IPS-18c (cell line): ENCODE measurements around the gene ETFRF1.

Source experiments
- H3K4me3 ChIP-seq: 2 replicates; pipeline ENCODE4 v1.7.0; 2013; ENCODE audit warnings: low read depth, mild to moderate bottlenecking, low read length, moderate library complexity; ENCODE audit not compliant: insufficient read depth
- H3K9me3 ChIP-seq: one replicate; pipeline ENCODE4 v1.6.1; 2013; ENCODE audit warnings: mild to moderate bottlenecking, low read length, moderate library complexity; ENCODE audit not compliant: control insufficient read depth, insufficient read depth

The ETFRF1 gene

DNA sequence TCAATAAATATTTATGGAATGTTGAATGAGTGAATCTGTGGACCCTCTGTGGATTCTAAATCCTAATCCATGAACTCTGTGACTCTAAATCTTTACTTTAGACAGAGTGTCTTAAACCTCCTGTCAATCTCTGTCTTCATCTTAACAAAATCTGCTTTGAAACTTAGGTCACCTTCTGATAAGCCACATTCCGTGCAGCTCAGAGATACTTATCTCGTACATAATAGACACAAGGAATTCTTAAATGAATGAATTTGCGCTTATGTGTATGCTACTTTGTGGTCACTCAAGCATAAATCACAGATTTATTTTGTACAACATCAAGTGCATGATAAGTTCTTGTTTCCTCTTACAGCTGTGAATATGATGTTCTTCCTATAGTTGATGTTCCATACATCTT is 57.9 kb downstream of the ETFRF1 start:
- Histone ChIP-seq H3K9me3 (no peaks in the 10 kb centered on the region), H3K4me3 (no peak overlapping the region)

GRCh38 chr12:25253371-25254068 is 58.5 kb downstream of the ETFRF1 start:
- H3K9me3 ChIP-seq: no peaks in the 10 kb centered on the region

GRCh38 chr12:25254271-25254880 is 59.3 kb downstream of the ETFRF1 start:
- no peak overlapping the region for H3K4me3 ChIP-seq
- H3K9me3 ChIP-seq: no peaks in the 10 kb centered on the region

More at GRCh38 chr12:25253371-25254068, 58.5 kb downstream of the ETFRF1 start:
- H3K4me3 ChIP-seq: no peak overlapping the region
